ENCODE measurements around the gene ANKRD42.

ANKRD42 gene

GRCh38 chr11:83241291-83241946 lies 47.9 kb downstream of the ANKRD42 start:
- H3K27me3 ChIP-seq (ENCODE audit: insufficient read depth, low read depth), result no peaks in the 10 kb centered on the region
- no peaks in the 10 kb centered on the region for H3K4me1 ChIP-seq (ENCODE audit: low read depth, poor library complexity, severe bottlenecking)
- TF ChIP-seq, protein P1, sequence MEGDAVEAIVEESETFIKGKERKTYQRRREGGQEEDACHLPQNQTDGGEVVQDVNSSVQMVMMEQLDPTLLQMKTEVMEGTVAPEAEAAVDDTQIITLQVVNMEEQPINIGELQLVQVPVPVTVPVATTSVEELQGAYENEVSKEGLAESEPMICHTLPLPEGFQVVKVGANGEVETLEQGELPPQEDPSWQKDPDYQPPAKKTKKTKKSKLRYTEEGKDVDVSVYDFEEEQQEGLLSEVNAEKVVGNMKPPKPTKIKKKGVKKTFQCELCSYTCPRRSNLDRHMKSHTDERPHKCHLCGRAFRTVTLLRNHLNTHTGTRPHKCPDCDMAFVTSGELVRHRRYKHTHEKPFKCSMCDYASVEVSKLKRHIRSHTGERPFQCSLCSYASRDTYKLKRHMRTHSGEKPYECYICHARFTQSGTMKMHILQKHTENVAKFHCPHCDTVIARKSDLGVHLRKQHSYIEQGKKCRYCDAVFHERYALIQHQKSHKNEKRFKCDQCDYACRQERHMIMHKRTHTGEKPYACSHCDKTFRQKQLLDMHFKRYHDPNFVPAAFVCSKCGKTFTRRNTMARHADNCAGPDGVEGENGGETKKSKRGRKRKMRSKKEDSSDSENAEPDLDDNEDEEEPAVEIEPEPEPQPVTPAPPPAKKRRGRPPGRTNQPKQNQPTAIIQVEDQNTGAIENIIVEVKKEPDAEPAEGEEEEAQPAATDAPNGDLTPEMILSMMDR (conservative IDR thresholded peaks at IDR 0.05; ENCODE audit: low read depth, low read length), result peak; percentile 70
- H4K20me1 ChIP-seq (ENCODE audit: insufficient read depth), result no peaks in the 10 kb centered on the region
- no peak overlapping the region for H2AFZ ChIP-seq (ENCODE audit: low read depth)
- H3K4me2 ChIP-seq, result no peak overlapping the region
- H3K4me3 ChIP-seq (IDR thresholded peaks at IDR 0.05; ENCODE audit: insufficient read depth, low read depth, low read length), result no peak overlapping the region
- no peak overlapping the region for H3K9ac ChIP-seq
- H3K27ac ChIP-seq, result no peak overlapping the region
- no peaks in the 10 kb centered on the region for H3K36me3 ChIP-seq (ENCODE audit: insufficient read depth)
- no peaks in the 10 kb centered on the region for H3K79me2 ChIP-seq (ENCODE audit: insufficient read depth, low read depth)

DNA sequence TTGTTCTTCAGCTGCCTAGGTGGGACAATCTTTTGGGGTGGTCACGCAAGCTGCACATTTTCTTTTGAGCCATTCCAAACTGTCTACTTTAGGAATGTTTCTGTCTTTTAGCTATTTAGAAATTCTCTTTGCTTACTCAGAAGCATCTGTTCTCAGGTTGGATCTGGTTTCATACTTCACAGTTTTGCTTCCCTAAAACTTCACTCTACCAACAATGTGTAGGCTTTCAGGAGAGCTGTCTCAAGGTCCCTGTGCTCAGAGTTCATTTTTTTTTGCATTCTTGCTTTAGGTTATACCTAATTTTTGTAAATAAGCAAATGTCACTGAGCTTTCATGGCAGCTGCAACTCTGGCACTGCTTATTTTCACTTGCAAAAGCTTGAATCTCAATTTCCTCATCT lies 55.9 kb downstream of the ANKRD42 start:
- Histone ChIP-seq H3K79me2 (ENCODE audit: insufficient read depth, low read depth) (no peaks in the 10 kb centered on the region), H3K27me3 (ENCODE audit: insufficient read depth, low read depth) (no peaks in the 10 kb centered on the region), H3K36me3 (ENCODE audit: insufficient read depth) (no peaks in the 10 kb centered on the region), H3K4me2 (no peak overlapping the region), H3K4me1 (ENCODE audit: low read depth, poor library complexity, severe bottlenecking) (no peaks in the 10 kb centered on the region), H3K4me3 (IDR thresholded peaks at IDR 0.05; ENCODE audit: insufficient read depth, low read depth, low read length) (no peak overlapping the region), H3K9ac (no peak overlapping the region), H3K27ac (no peak overlapping the region), H2AFZ (ENCODE audit: low read depth) (no peak overlapping the region), H4K20me1 (ENCODE audit: insufficient read depth) (no peaks in the 10 kb centered on the region)
- TF ChIP-seq, protein P1 (conservative IDR thresholded peaks at IDR 0.05; ENCODE audit: low read depth, low read length), result no peak

GRCh38 chr11:83249972-83250593 lies 56.6 kb downstream of the ANKRD42 start:
- Histone ChIP-seq H3K79me2 (ENCODE audit: insufficient read depth, low read depth) (no peaks in the 10 kb centered on the region), H3K4me1 (ENCODE audit: low read depth, poor library complexity, severe bottlenecking) (no peaks in the 10 kb centered on the region), H3K27me3 (ENCODE audit: insufficient read depth, low read depth) (no peaks in the 10 kb centered on the region), H3K4me2 (no peak overlapping the region), H3K9ac (no peak overlapping the region), H3K36me3 (ENCODE audit: insufficient read depth) (no peaks in the 10 kb centered on the region), H2AFZ (ENCODE audit: low read depth) (no peak overlapping the region), H3K27ac (no peak overlapping the region), H4K20me1 (ENCODE audit: insufficient read depth) (no peaks in the 10 kb centered on the region), H3K4me3 (IDR thresholded peaks at IDR 0.05; ENCODE audit: insufficient read depth, low read depth, low read length) (no peak overlapping the region)
- TF ChIP-seq, protein P1 (conservative IDR thresholded peaks at IDR 0.05; ENCODE audit: low read depth, low read length), result peak; percentile 86

DNA sequence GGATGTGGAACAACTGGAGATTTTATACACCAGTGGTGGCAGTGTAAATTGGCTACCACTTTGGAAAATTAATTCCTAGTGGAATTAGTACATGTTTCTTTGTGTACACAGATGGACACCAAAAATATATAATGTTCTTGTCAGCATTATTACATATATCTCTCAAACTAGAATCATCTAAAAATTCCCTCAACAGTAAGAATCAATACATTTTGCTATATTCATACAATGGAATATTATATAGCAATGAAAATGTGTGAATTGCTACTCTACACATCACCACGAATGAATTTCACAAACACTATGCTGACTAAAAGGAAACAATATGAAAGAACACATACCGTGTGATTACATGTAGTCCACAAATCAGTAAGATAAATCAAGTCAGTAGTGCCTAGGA lies 58.8 kb downstream of the ANKRD42 start:
- TF ChIP-seq, protein P1 (conservative IDR thresholded peaks at IDR 0.05; ENCODE audit: low read depth, low read length), result no peak
- Histone ChIP-seq H3K4me2 (no peak overlapping the region), H2AFZ (ENCODE audit: low read depth) (no peak overlapping the region), H4K20me1 (ENCODE audit: insufficient read depth) (no peaks in the 10 kb centered on the region), H3K4me3 (IDR thresholded peaks at IDR 0.05; ENCODE audit: insufficient read depth, low read depth, low read length) (no peak overlapping the region), H3K27ac (no peak overlapping the region), H3K79me2 (ENCODE audit: insufficient read depth, low read depth) (no peaks in the 10 kb centered on the region), H3K36me3 (ENCODE audit: insufficient read depth) (no peaks in the 10 kb centered on the region), H3K4me1 (ENCODE audit: low read depth, poor library complexity, severe bottlenecking) (no peaks in the 10 kb centered on the region), H3K9ac (no peak overlapping the region), H3K27me3 (ENCODE audit: insufficient read depth, low read depth) (no peaks in the 10 kb centered on the region)

All from KMS-11 (cell line).